ENCODE results near the gene SPATA2L. TPM values are rescaled to one million over a fixed set of nuclear protein-coding genes. Genes with fewer than 3 reads are reported as not detected.
"Not testable (repeated sequence)": the region's sequence is repeated elsewhere in the genome, so short reads cannot be mapped to it uniquely, and the experiment has no call there.

SPATA2L gene
- total RNA-seq, 1 experiment from 2014 or later = 12.7 TPM

DNA sequence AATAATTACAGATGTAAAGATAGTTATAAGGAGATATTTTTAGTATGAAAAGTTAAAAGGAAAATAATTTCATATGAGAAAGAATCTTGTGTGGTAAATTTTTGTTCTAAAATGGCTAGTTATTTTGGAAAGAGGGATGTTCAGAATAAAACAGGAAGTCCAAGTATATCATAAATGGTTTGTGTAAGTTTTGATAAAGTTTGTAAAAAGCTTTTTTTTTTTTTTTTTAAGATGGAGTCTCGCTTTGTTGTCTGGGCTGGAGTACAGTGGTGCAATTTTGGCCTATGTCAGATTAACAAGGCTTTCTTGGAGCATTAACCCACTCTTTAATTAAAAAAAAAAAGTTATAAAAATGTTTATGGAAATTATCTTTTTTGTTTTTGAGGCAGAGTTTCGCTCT is 23.2 kb downstream of the SPATA2L start:
- ATAC-seq = no peak
- no peak overlapping the region for H3K27ac ChIP-seq (ENCODE audit: low read length)
- BruUV-seq (replicated peaks) = no TSS peak
- CTCF ChIA-PET = interaction anchor here (0.7 kb wide), 1 partner anchor 576 kb away, joined by 3 read pairs; no protein-coding TSS in a partner anchor
- no peaks in the 10 kb centered on the region for H3K36me3 ChIP-seq (ENCODE audit: control insufficient read depth, insufficient read depth, low read length)
- TF ChIP-seq POLR2AphosphoS5 (IDR thresholded peaks at IDR 0.05; ENCODE audit: low read depth, low read length) (no peak), TCF7L2 (IDR thresholded peaks at IDR 0.05; ENCODE audit: low read depth, low read length) (no peak), SIN3A (IDR thresholded peaks at IDR 0.05; ENCODE audit: borderline replicate concordance, insufficient read depth, low read depth, low read length) (no peak), CTCF (IDR thresholded peaks at IDR 0.05) (no peak), REST (IDR thresholded peaks at IDR 0.05; ENCODE audit: insufficient read depth in 1 of 2, low read depth in 2 of 2, low read length in 1 of 2) (no peak)
- H3K9me3 ChIP-seq (ENCODE audit: control insufficient read depth, insufficient read depth, low read depth, low read length) = no peaks in the 10 kb centered on the region
- H3K4me3 ChIP-seq (ENCODE audit: low read depth in 2 of 2, low read length in 2 of 2) = no peak overlapping the region
- no peak for DNase-seq (ENCODE audit: low read depth, low spot score)
- POLR2A ChIA-PET = no interaction called here
- H3K27me3 ChIP-seq (ENCODE audit: control insufficient read depth, insufficient read depth, low read length) = no peaks in the 10 kb centered on the region
- in situ Hi-C loops (cut with HindIII; ENCODE audit: low pct_unique_long_range_greater_than_20kb, low sequenced_read_pairs) = no loop called here
- intact Hi-C loops (cut with micrococcal nuclease; ENCODE audit: unreplicated experiment) = no loop called here
- H3K4me1 ChIP-seq (ENCODE audit: control insufficient read depth, insufficient read depth, low read length) = no peaks in the 10 kb centered on the region

GRCh38 chr16:89672177-89672941 is 29.1 kb downstream of the SPATA2L start:
- DNase-seq (ENCODE audit: low read depth, low spot score) = no peak
- no TSS peak for BruUV-seq (replicated peaks)
- Histone ChIP-seq H3K4me3 (ENCODE audit: low read depth in 2 of 2, low read length in 2 of 2) (no peak overlapping the region), H3K9me3 (ENCODE audit: control insufficient read depth, insufficient read depth, low read depth, low read length) (no peaks in the 10 kb centered on the region), H3K4me1 (ENCODE audit: control insufficient read depth, insufficient read depth, low read length) (no peaks in the 10 kb centered on the region), H3K36me3 (ENCODE audit: control insufficient read depth, insufficient read depth, low read length) (no peaks in the 10 kb centered on the region), H3K27ac (ENCODE audit: low read length) (no peak overlapping the region), H3K27me3 (ENCODE audit: control insufficient read depth, insufficient read depth, low read length) (no peaks in the 10 kb centered on the region)
- TF ChIP-seq TCF7L2 (IDR thresholded peaks at IDR 0.05; ENCODE audit: low read depth, low read length) = no peak
- no peak for TF ChIP-seq CTCF (IDR thresholded peaks at IDR 0.05)
- TF ChIP-seq SIN3A (IDR thresholded peaks at IDR 0.05; ENCODE audit: borderline replicate concordance, insufficient read depth, low read depth, low read length) = no peak
- TF ChIP-seq REST (IDR thresholded peaks at IDR 0.05; ENCODE audit: insufficient read depth in 1 of 2, low read depth in 2 of 2, low read length in 1 of 2) = no peak
- no peak for TF ChIP-seq POLR2AphosphoS5 (IDR thresholded peaks at IDR 0.05; ENCODE audit: low read depth, low read length)
- intact Hi-C loops (cut with micrococcal nuclease; ENCODE audit: unreplicated experiment) (no loop called here), in situ Hi-C loops (cut with HindIII; ENCODE audit: low pct_unique_long_range_greater_than_20kb, low sequenced_read_pairs) (no loop called here)
- ChIA-PET POLR2A (no interaction called here), CTCF (no interaction called here)
- ATAC-seq = no peak

- in situ Hi-C loops (cut with HindIII; ENCODE audit: low pct_unique_long_range_greater_than_20kb, low sequenced_read_pairs); BruUV-seq (replicated peaks); H3K27ac ChIP-seq (ENCODE audit: low read length); intact Hi-C loops (cut with micrococcal nuclease; ENCODE audit: unreplicated experiment); ATAC-seq; DNase-seq (ENCODE audit: low read depth, low spot score); H3K36me3 ChIP-seq (ENCODE audit: control insufficient read depth, insufficient read depth, low read length); POLR2A ChIA-PET; H3K4me1 ChIP-seq (ENCODE audit: control insufficient read depth, insufficient read depth, low read length); H3K27me3 ChIP-seq (ENCODE audit: control insufficient read depth, insufficient read depth, low read length); H3K4me3 ChIP-seq (ENCODE audit: low read depth in 2 of 2, low read length in 2 of 2); H3K9me3 ChIP-seq (ENCODE audit: control insufficient read depth, insufficient read depth, low read depth, low read length); CTCF ChIA-PET: not testable (repeated sequence)
Measured at GRCh38 chr16:89671565-89671964, 29.9 kb downstream of the SPATA2L start.

Measured in Panc1 (cell line).